ENCODE data around the gene PRUNE2.

DNA sequence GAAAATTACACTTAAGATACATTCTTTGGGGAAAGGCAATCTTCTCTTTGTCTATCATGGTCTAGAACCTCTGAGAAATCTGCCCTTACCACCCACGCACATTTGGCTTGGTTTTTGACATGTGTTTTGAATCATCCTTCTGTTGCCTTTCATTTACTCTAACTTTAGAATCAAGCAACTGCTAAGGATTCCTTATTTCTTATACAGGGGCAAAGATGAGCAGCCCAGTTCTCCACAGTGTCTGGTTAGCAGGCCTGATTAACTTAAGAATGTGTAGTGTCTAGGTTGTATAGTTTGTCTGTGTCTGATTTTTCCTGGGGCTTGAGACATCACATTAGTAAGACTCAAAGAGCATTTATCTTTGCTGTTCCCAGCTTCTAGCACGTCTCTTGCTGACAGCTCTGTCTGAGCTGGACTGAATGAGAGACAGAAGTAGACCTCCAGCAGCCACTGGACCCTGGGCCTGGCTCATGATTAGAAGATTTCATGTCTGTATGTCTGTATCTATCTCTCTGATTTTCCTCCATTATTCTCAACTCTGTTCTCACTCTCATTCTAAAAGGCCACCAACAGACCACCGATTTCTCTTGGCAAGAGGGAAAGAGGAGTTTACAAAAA lies 173.5 kb downstream of the PRUNE2 start:
- TF ChIP-seq, protein P1, sequence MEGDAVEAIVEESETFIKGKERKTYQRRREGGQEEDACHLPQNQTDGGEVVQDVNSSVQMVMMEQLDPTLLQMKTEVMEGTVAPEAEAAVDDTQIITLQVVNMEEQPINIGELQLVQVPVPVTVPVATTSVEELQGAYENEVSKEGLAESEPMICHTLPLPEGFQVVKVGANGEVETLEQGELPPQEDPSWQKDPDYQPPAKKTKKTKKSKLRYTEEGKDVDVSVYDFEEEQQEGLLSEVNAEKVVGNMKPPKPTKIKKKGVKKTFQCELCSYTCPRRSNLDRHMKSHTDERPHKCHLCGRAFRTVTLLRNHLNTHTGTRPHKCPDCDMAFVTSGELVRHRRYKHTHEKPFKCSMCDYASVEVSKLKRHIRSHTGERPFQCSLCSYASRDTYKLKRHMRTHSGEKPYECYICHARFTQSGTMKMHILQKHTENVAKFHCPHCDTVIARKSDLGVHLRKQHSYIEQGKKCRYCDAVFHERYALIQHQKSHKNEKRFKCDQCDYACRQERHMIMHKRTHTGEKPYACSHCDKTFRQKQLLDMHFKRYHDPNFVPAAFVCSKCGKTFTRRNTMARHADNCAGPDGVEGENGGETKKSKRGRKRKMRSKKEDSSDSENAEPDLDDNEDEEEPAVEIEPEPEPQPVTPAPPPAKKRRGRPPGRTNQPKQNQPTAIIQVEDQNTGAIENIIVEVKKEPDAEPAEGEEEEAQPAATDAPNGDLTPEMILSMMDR (IDR thresholded peaks at IDR 0.05; ENCODE audit: low read depth, low read length, poor library complexity, severe bottlenecking) = no peak
- TF ChIP-seq EZH2phosphoT487 (IDR thresholded peaks at IDR 0.05; ENCODE audit: borderline replicate concordance, low read length) = no peak
